Mesendoderm (in vitro differentiated cells): Measurements from ENCODE around the gene FBXL17.

Source experiments
- DNase-seq: peaks from one replicate; pipeline ENCODE4 v3.0.0; 2013
- H2AK5ac ChIP-seq: 2 replicates; pipeline ENCODE4 v1.6.1; 2013; ENCODE audit warnings: low read length, inconsistent platforms
- H2BK120ac ChIP-seq: 2 replicates; pipeline ENCODE4 v1.6.1; 2013; ENCODE audit warnings: low read depth, mild to moderate bottlenecking, low read length, moderate library complexity, mixed read lengths
- H2BK15ac ChIP-seq: replicated peaks from 2 replicates; pipeline ENCODE4 v1.6.1; 2013; ENCODE audit warnings: low read depth, mild to moderate bottlenecking, moderate library complexity
- H2BK5ac ChIP-seq: 2 replicates; pipeline ENCODE4 v1.6.1; 2013; ENCODE audit warnings: low read length, inconsistent platforms
- H3K18ac ChIP-seq: 2 replicates; pipeline ENCODE4 v1.6.1; 2013; ENCODE audit warnings: mild to moderate bottlenecking, low read length, mixed read lengths
- H3K23ac ChIP-seq: one replicate; pipeline ENCODE4 v1.6.1; 2013; ENCODE audit warnings: low read length
- H3K27ac ChIP-seq: 2 replicates; pipeline ENCODE4 v1.5.1; 2013; ENCODE audit warnings: low read depth, mild to moderate bottlenecking, inconsistent platforms, low read length, moderate library complexity
- H3K27me3 ChIP-seq: 2 replicates; pipeline ENCODE4 v1.6.1; 2013; ENCODE audit warnings: low read length, control low read depth, mild to moderate bottlenecking, inconsistent platforms; ENCODE audit not compliant: insufficient read depth, poor library complexity
- H3K36me3 ChIP-seq: 2 replicates; pipeline ENCODE4 v1.6.1; 2013; ENCODE audit warnings: low read length, inconsistent platforms; ENCODE audit not compliant: control insufficient read depth, insufficient read depth
- H3K4ac ChIP-seq: one replicate; pipeline ENCODE4 v1.6.1; 2013; ENCODE audit warnings: low read depth, mild to moderate bottlenecking, low read length, moderate library complexity
- H3K4me1 ChIP-seq: 2 replicates; pipeline ENCODE4 v1.6.1; 2013; ENCODE audit warnings: low read depth, low read length, inconsistent platforms; ENCODE audit not compliant: control insufficient read depth
- H3K4me2 ChIP-seq: 2 replicates; pipeline ENCODE4 v1.6.1; 2013; ENCODE audit warnings: low read length
- H3K4me3 ChIP-seq: 2 replicates; pipeline ENCODE4 v1.5.1; 2013; ENCODE audit warnings: mild to moderate bottlenecking, low read length
- H3K56ac ChIP-seq: one replicate; pipeline ENCODE4 v1.6.1; 2013; ENCODE audit warnings: low read length
- H3K79me1 ChIP-seq: 2 replicates; pipeline ENCODE4 v1.6.1; 2013; ENCODE audit warnings: low read length, inconsistent platforms
- H3K79me2 ChIP-seq: 2 replicates; pipeline ENCODE4 v1.6.1; 2013; ENCODE audit warnings: mild to moderate bottlenecking, low read length; ENCODE audit not compliant: control insufficient read depth, insufficient read depth
- H3K9ac ChIP-seq: 2 replicates; pipeline ENCODE4 v1.6.1; 2013; ENCODE audit warnings: low read length, inconsistent platforms
- H4K5ac ChIP-seq: one replicate; pipeline ENCODE4 v1.6.1; 2013; ENCODE audit warnings: low read length
- H4K8ac ChIP-seq: one replicate; pipeline ENCODE4 v1.6.1; 2013; ENCODE audit warnings: low read depth, mild to moderate bottlenecking, control low read depth, low read length, moderate library complexity
- WGBS: extraction: QIAGEN DNeasy Blood & Tissue Kit; methylation state at CpG from one replicate; pipeline ENCODE4 v1.1.7; 2013; ENCODE audit warnings: low lambda C conversion rate, missing lambda C conversion rate; ENCODE audit not compliant: insufficient coverage; ENCODE audit errors: extremely low coverage; 5-methylcytosine and 5-hydroxymethylcytosine counted together

FBXL17 gene

GRCh38 chr5:108255468-108255867 is 126.4 kb downstream of the FBXL17 start:
- H4K8ac ChIP-seq: no peak overlapping the region
- H2BK120ac ChIP-seq: no peak overlapping the region
- no peak overlapping the region for H3K56ac ChIP-seq

GRCh38 chr5:108251350-108251749 is 130.5 kb downstream of the FBXL17 start:
- Histone ChIP-seq H3K9ac (no peak overlapping the region), H3K27ac (no peak overlapping the region), H3K4me3 (no peak overlapping the region), H3K4me2 (no peak overlapping the region), H3K18ac (no peak overlapping the region), H2BK5ac (no peak overlapping the region), H3K27me3 (no peaks in the 10 kb centered on the region), H3K56ac (no peak overlapping the region), H2AK5ac (no peak overlapping the region), H4K5ac (no peak overlapping the region), H3K36me3 (no peaks in the 10 kb centered on the region), H3K79me2 (no peaks in the 10 kb centered on the region), H2BK120ac (no peak overlapping the region), H4K8ac (no peak overlapping the region), H3K4me1 (peaks cover 5% of the 10 kb centered on the region), H3K23ac (no peak overlapping the region), H3K79me1 (no peaks in the 10 kb centered on the region), H2BK15ac (no peak overlapping the region), H3K4ac (no peak overlapping the region)
- no peak for DNase-seq
- WGBS: 100% methylated on average over 1 of the region's 1 CpG

More at GRCh38 chr5:108255468-108255867, 126.4 kb downstream of the FBXL17 start:
- Histone ChIP-seq H3K36me3 (no peaks in the 10 kb centered on the region), H3K9ac (no peak overlapping the region), H3K4me2 (no peak overlapping the region), H3K27ac (no peak overlapping the region), H3K27me3 (no peaks in the 10 kb centered on the region), H3K23ac (no peak overlapping the region), H3K79me1 (no peaks in the 10 kb centered on the region), H2BK5ac (no peak overlapping the region), H2BK15ac (no peak overlapping the region), H3K79me2 (no peaks in the 10 kb centered on the region), H3K4ac (no peak overlapping the region), H3K4me1 (peaks cover 5% of the 10 kb centered on the region), H4K5ac (no peak overlapping the region), H2AK5ac (no peak overlapping the region), H3K18ac (no peak overlapping the region), H3K4me3 (no peak overlapping the region)
- DNase-seq: no peak
- WGBS: no CpG with 5 or more reads among the region's 2 CpGs

- no peaks in the 10 kb centered on the region for H3K27me3 ChIP-seq
- H3K23ac ChIP-seq: no peak overlapping the region
- no peak overlapping the region for H3K4me2 ChIP-seq
- H3K9ac ChIP-seq: no peak overlapping the region
- no peak overlapping the region for H3K18ac ChIP-seq
- no peak overlapping the region for H3K4ac ChIP-seq
- no peak overlapping the region for H3K27ac ChIP-seq
- H3K36me3 ChIP-seq: no peaks in the 10 kb centered on the region
- no peak overlapping the region for H3K4me3 ChIP-seq
- no peak overlapping the region for H2BK5ac ChIP-seq
- H2BK15ac ChIP-seq: no peak overlapping the region
- peaks cover 2% of the 10 kb centered on the region for H3K4me1 ChIP-seq
- no CpG with 5 or more reads among the region's 3 CpGs for WGBS
- H4K5ac ChIP-seq: no peak overlapping the region
- no peaks in the 10 kb centered on the region for H3K79me1 ChIP-seq
- no peaks in the 10 kb centered on the region for H3K79me2 ChIP-seq
- no peak overlapping the region for H4K8ac ChIP-seq
- no peak overlapping the region for H3K56ac ChIP-seq
- no peak for DNase-seq
- no peak overlapping the region for H2AK5ac ChIP-seq
- no peak overlapping the region for H2BK120ac ChIP-seq
Measured at GRCh38 chr5:108249785-108250426, 132.0 kb downstream of the FBXL17 start.

GRCh38 chr5:108249095-108249784 is 132.7 kb downstream of the FBXL17 start:
- H2AK5ac ChIP-seq: no peak overlapping the region
- H3K79me2 ChIP-seq: no peaks in the 10 kb centered on the region
- H3K56ac ChIP-seq: no peak overlapping the region
- no peaks in the 10 kb centered on the region for H3K36me3 ChIP-seq
- no peak overlapping the region for H4K8ac ChIP-seq
- H3K4me3 ChIP-seq: no peak overlapping the region
- no peak overlapping the region for H4K5ac ChIP-seq
- no peak overlapping the region for H3K27ac ChIP-seq
- peaks cover 2% of the 10 kb centered on the region for H3K4me1 ChIP-seq
- H3K9ac ChIP-seq: no peak overlapping the region
- no peaks in the 10 kb centered on the region for H3K27me3 ChIP-seq
- no peak overlapping the region for H3K4ac ChIP-seq
- H2BK5ac ChIP-seq: no peak overlapping the region
- no peak overlapping the region for H3K18ac ChIP-seq
- no peak overlapping the region for H3K4me2 ChIP-seq
- H2BK15ac ChIP-seq: no peak overlapping the region
- no peak overlapping the region for H3K23ac ChIP-seq
- WGBS: no CpG with 5 or more reads among the region's 7 CpGs
- H2BK120ac ChIP-seq: no peak overlapping the region
- H3K79me1 ChIP-seq: no peaks in the 10 kb centered on the region
- DNase-seq: no peak

- H3K56ac ChIP-seq: no peak overlapping the region
- H2BK15ac ChIP-seq: no peak overlapping the region
- peak; percentile 39 for DNase-seq
- no peaks in the 10 kb centered on the region for H3K36me3 ChIP-seq
- no peak overlapping the region for H3K4me3 ChIP-seq
- no peak overlapping the region for H3K4me2 ChIP-seq
- no peaks in the 10 kb centered on the region for H3K79me1 ChIP-seq
- H3K4ac ChIP-seq: no peak overlapping the region
- no peak overlapping the region for H3K27ac ChIP-seq
- no peak overlapping the region for H4K5ac ChIP-seq
- no CpG with 5 or more reads among the region's 10 CpGs for WGBS
- H3K27me3 ChIP-seq: no peaks in the 10 kb centered on the region
- no peaks in the 10 kb centered on the region for H3K4me1 ChIP-seq
- H4K8ac ChIP-seq: no peak overlapping the region
- H2BK120ac ChIP-seq: no peak overlapping the region
- H2BK5ac ChIP-seq: no peak overlapping the region
- H2AK5ac ChIP-seq: no peak overlapping the region
- no peaks in the 10 kb centered on the region for H3K79me2 ChIP-seq
- H3K23ac ChIP-seq: no peak overlapping the region
- no peak overlapping the region for H3K18ac ChIP-seq
- no peak overlapping the region for H3K9ac ChIP-seq
Measured at GRCh38 chr5:108238936-108239887, 142.7 kb downstream of the FBXL17 start.
